ENCODE data around the gene ANTKMT.
A peak's percentile ranks its signal among the peaks of the same experiment; 100 is the strongest.

The ANTKMT gene

GRCh38 chr16:720990-721764 lies at the start of gene ANTKMT:
TSS of gene ANTKMT (plus strand) at chr16:721146. CDS start at chr16:721275, 129 bp downstream.
- no peak for TF ChIP-seq ZNF274 (IDR thresholded peaks at IDR 0.05; ENCODE audit: low read depth, low read length)
- H3K4me3 ChIP-seq (ENCODE audit: low read length) = peak within 1 kb of the TSS; percentile 66

- no peak overlapping the region for H3K4me3 ChIP-seq (ENCODE audit: low read length)
These were observed 49.4 kb upstream of the ANTKMT start for GRCh38 chr16:671353-672131.

GRCh38 chr16:672371-672770 lies 48.6 kb upstream of the ANTKMT start:
- H3K4me3 ChIP-seq (ENCODE audit: low read length) = no peak overlapping the region
- TF ChIP-seq ZNF274 (IDR thresholded peaks at IDR 0.05; ENCODE audit: low read depth, low read length) = no peak

More at GRCh38 chr16:671353-672131, 49.4 kb upstream of the ANTKMT start:
- TF ChIP-seq ZNF274 (IDR thresholded peaks at IDR 0.05; ENCODE audit: low read depth, low read length) = no peak

GRCh38 chr16:672851-673250 lies 48.1 kb upstream of the ANTKMT start:
- no peak for TF ChIP-seq ZNF274 (IDR thresholded peaks at IDR 0.05; ENCODE audit: low read depth, low read length)
- H3K4me3 ChIP-seq (ENCODE audit: low read length) = no peak overlapping the region

GRCh38 chr16:673399-673991 lies 47.5 kb upstream of the ANTKMT start:
- no peak for TF ChIP-seq ZNF274 (IDR thresholded peaks at IDR 0.05; ENCODE audit: low read depth, low read length)
- H3K4me3 ChIP-seq (ENCODE audit: low read length) = no peak overlapping the region

GRCh38 chr16:674214-674881 lies 46.6 kb upstream of the ANTKMT start:
- no peak overlapping the region for H3K4me3 ChIP-seq (ENCODE audit: low read length)
- TF ChIP-seq ZNF274 (IDR thresholded peaks at IDR 0.05; ENCODE audit: low read depth, low read length) = no peak

GRCh38 chr16:674968-675883 lies 45.7 kb upstream of the ANTKMT start, which contains the start of gene RHBDL1:
TSS of gene RHBDL1 (plus strand) at chr16:675671. CDS start at chr16:675791, 120 bp downstream.
- no peak within 1 kb of the TSS for H3K4me3 ChIP-seq (ENCODE audit: low read length)
- TF ChIP-seq ZNF274 (IDR thresholded peaks at IDR 0.05; ENCODE audit: low read depth, low read length) = no peak

- H3K4me3 ChIP-seq (ENCODE audit: low read length) = no peak overlapping the region
- no peak for TF ChIP-seq ZNF274 (IDR thresholded peaks at IDR 0.05; ENCODE audit: low read depth, low read length)
These were observed 44.9 kb upstream of the ANTKMT start for GRCh38 chr16:675884-676564.

- no peak for TF ChIP-seq ZNF274 (IDR thresholded peaks at IDR 0.05; ENCODE audit: low read depth, low read length)
- no peak overlapping the region for H3K4me3 ChIP-seq (ENCODE audit: low read length)
These were observed 44.4 kb upstream of the ANTKMT start for GRCh38 chr16:676565-676902.

- no peak for TF ChIP-seq ZNF274 (IDR thresholded peaks at IDR 0.05; ENCODE audit: low read depth, low read length)
- H3K4me3 ChIP-seq (ENCODE audit: low read length) = no peak overlapping the region
These were observed 44.0 kb upstream of the ANTKMT start for GRCh38 chr16:676913-677312.

GRCh38 chr16:677316-678190 lies 43.4 kb upstream of the ANTKMT start:
- no peak overlapping the region for H3K4me3 ChIP-seq (ENCODE audit: low read length)
- no peak for TF ChIP-seq ZNF274 (IDR thresholded peaks at IDR 0.05; ENCODE audit: low read depth, low read length)

All from GM08714 (cell line).